HEK293 (cell line): Measurements from ENCODE around the gene OLFM2.

Experiments
- CTCF ChIA-PET: fragments of 350-600 bp; formaldehyde crosslinking; extraction: SDS; loops from one replicate; lab custom pipeline; 2021; ENCODE audit warnings: antibody characterized with exemption; lab: Yijun Ruan, JAX
- POLR2A ChIA-PET: fragments of 300-600 bp; formaldehyde crosslinking; extraction: SDS; loops from one replicate; lab custom pipeline; 2020; ENCODE audit warnings: antibody characterized with exemption, inconsistent platforms; lab: Yijun Ruan, JAX
- H3K27ac ChIP-seq: fragments of 200-500 bp; sonication (Bioruptor generic); 2 replicates; pipeline ENCODE4 v1.5.1; 2014; ENCODE audit warnings: low read depth, low read length, control low read depth, inconsistent platforms; ENCODE audit errors: extremely low read depth
- H3K36me3 ChIP-seq, 2 experiments: fragments of 200-500 bp in 1 of 2; sonication (Bioruptor generic) in 1 of 2; 1 replicate in 1 of 2; 2 replicates in 1 of 2; pipeline ENCODE4 v1.5.1; 2014 to 2017; ENCODE audit warnings: inconsistent platforms in 2 of 2, low read length in 2 of 2; ENCODE audit not compliant: control insufficient read depth in 2 of 2, insufficient read depth in 1 of 2
- H3K4me1 ChIP-seq: fragments of 200-500 bp; sonication (Bioruptor generic); 2 replicates; pipeline ENCODE4 v1.5.1; 2014; ENCODE audit warnings: mild to moderate bottlenecking, low read length, inconsistent platforms; ENCODE audit not compliant: control insufficient read depth, insufficient read depth
- H3K4me3 ChIP-seq: 2 replicates; pipeline ENCODE4 v1.5.1; 2011; ENCODE audit warnings: low read depth, mild to moderate bottlenecking, control low read depth, low read length, moderate library complexity
- H3K9me3 ChIP-seq: fragments of 200-500 bp; sonication (Bioruptor generic); 2 replicates; pipeline ENCODE4 v1.5.1; 2014; ENCODE audit warnings: low read depth, low read length, inconsistent platforms; ENCODE audit not compliant: control insufficient read depth, insufficient read depth
- BCL11A ChIP-seq: fragments of 450-650 bp; formaldehyde crosslinking; IDR thresholded peaks from 2 replicates; pipeline ENCODE4 v1.5.1; 2016; ENCODE audit warnings: low read depth, missing biosample characterization, missing genetic modification characterization
- KLF1 ChIP-seq: fragments of 450-650 bp; formaldehyde crosslinking; IDR thresholded peaks from 2 replicates; pipeline ENCODE4 v1.5.1; 2016; ENCODE audit warnings: missing biosample characterization, missing genetic modification characterization
- ZNF174 ChIP-seq: fragments of 450-650 bp; formaldehyde crosslinking; IDR thresholded peaks from 2 replicates; pipeline ENCODE4 v1.5.0; 2017; ENCODE audit warnings: missing biosample characterization, mild to moderate bottlenecking, missing genetic modification characterization
- ZNF335 ChIP-seq: fragments of 450-650 bp; formaldehyde crosslinking; conservative IDR thresholded peaks from 2 replicates; pipeline ENCODE4 v1.5.1; 2016; ENCODE audit warnings: missing biosample characterization, missing genetic modification characterization
- ZNF341 ChIP-seq: fragments of 450-650 bp; formaldehyde crosslinking; IDR thresholded peaks from 2 replicates; pipeline ENCODE4; 2016; ENCODE audit warnings: low read depth, missing biosample characterization, missing genetic modification characterization
- ZNF560 ChIP-seq: fragments of 450-650 bp; formaldehyde crosslinking; IDR thresholded peaks from 2 replicates; pipeline ENCODE4 v1.5.1; 2017; ENCODE audit warnings: missing biosample characterization, missing genetic modification characterization, borderline replicate concordance
- ZNF561 ChIP-seq: fragments of 450-650 bp; IDR thresholded peaks from 2 replicates; pipeline ENCODE4 v1.5.1; 2018; ENCODE audit warnings: missing biosample characterization, missing genetic modification characterization, borderline replicate concordance
- ZNF600 ChIP-seq: fragments of 450-650 bp; formaldehyde crosslinking; IDR thresholded peaks from 2 replicates; pipeline ENCODE4 v1.5.1; 2016; ENCODE audit warnings: missing biosample characterization, missing genetic modification characterization
- ZNF610 ChIP-seq: fragments of 450-650 bp; formaldehyde crosslinking; IDR thresholded peaks from 2 replicates; pipeline ENCODE4 v1.5.1; 2016; ENCODE audit warnings: missing biosample characterization, missing genetic modification characterization, borderline replicate concordance
- ZNF654 ChIP-seq: fragments of 450-650 bp; formaldehyde crosslinking; IDR thresholded peaks from 2 replicates; pipeline ENCODE4 v1.5.1; 2016; ENCODE audit warnings: low read depth, missing biosample characterization, missing genetic modification characterization
- ZSCAN30 ChIP-seq: fragments of 450-650 bp; IDR thresholded peaks from 2 replicates; pipeline ENCODE4 v1.5.1; 2018; ENCODE audit warnings: missing biosample characterization, mild to moderate bottlenecking, missing genetic modification characterization, moderate library complexity
- TF ChIP-seq, protein P1 (sequence below): fragments of 450-650 bp; formaldehyde crosslinking; IDR thresholded peaks from 2 replicates; pipeline ENCODE4 v1.5.1; 2016; ENCODE audit warnings: missing biosample characterization, missing genetic modification characterization, low read depth
- TF ChIP-seq, protein P2 (sequence below): fragments of 450-650 bp; formaldehyde crosslinking; IDR thresholded peaks from 2 replicates; pipeline ENCODE4 v1.5.1; 2016; ENCODE audit warnings: missing biosample characterization, missing genetic modification characterization
- TF ChIP-seq, protein P3 (sequence below): fragments of 450-650 bp; formaldehyde crosslinking; IDR thresholded peaks from 2 replicates; pipeline ENCODE4 v1.5.1; 2016; ENCODE audit warnings: missing biosample characterization, missing genetic modification characterization
- TF ChIP-seq, protein P4 (sequence below): fragments of 450-650 bp; formaldehyde crosslinking; IDR thresholded peaks from 2 replicates; pipeline ENCODE4 v1.5.1; 2016; ENCODE audit warnings: missing biosample characterization, missing genetic modification characterization
- TF ChIP-seq, protein P5 (sequence below): fragments of 450-650 bp; formaldehyde crosslinking; IDR thresholded peaks from 2 replicates; pipeline ENCODE4 v1.5.1; 2016; ENCODE audit warnings: missing biosample characterization, missing genetic modification characterization
- TF ChIP-seq, protein P6 (sequence below): fragments of 450-650 bp; formaldehyde crosslinking; IDR thresholded peaks from 2 replicates; pipeline ENCODE4 v1.5.1; 2016; ENCODE audit warnings: missing biosample characterization, missing genetic modification characterization

The OLFM2 gene

DNA sequence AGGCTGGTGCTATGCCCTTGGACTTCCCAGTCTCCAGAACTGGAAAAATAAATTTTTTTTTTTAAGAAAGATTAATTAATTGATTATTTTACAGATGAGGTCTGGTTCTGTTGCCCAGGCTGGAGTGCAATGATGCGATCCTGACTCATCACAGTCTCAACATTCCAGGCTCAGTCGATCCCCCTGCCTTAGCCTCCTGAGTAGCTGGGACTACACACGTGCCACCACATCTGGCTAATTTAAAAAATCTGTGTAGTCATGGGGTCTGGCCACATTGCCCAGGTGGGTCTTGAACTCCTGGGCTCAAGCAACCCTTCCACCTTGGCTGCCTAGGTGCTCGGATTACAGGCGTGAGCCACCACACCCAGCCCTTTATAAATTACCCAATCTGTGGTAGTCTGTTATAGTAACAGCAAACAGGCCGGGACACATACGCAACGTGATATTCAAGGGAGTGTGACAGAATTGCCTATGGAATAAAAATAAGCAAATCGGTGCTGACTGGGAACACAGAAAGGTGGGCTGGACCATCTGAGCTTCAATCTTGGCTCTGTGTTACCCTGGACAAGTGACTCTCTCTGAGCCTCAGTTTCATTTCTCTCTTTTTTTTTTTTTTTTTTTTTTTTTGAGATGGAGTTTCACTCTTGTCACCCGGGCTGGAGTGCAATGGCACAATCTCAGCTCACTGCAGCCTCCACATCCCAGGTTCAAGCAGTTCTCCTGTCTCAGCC, 58.4 kb downstream of the OLFM2 start:
- TF ChIP-seq ZNF654, result no peak
- TF ChIP-seq ZSCAN30 (tag by site-specific recombination), result no peak
- TF ChIP-seq ZNF174, result no peak
- TF ChIP-seq ZNF561, result no peak
- TF ChIP-seq, protein P1, sequence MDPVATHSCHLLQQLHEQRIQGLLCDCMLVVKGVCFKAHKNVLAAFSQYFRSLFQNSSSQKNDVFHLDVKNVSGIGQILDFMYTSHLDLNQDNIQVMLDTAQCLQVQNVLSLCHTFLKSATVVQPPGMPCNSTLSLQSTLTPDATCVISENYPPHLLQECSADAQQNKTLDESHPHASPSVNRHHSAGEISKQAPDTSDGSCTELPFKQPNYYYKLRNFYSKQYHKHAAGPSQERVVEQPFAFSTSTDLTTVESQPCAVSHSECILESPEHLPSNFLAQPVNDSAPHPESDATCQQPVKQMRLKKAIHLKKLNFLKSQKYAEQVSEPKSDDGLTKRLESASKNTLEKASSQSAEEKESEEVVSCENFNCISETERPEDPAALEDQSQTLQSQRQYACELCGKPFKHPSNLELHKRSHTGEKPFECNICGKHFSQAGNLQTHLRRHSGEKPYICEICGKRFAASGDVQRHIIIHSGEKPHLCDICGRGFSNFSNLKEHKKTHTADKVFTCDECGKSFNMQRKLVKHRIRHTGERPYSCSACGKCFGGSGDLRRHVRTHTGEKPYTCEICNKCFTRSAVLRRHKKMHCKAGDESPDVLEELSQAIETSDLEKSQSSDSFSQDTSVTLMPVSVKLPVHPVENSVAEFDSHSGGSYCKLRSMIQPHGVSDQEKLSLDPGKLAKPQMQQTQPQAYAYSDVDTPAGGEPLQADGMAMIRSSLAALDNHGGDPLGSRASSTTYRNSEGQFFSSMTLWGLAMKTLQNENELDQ (tag by site-specific recombination), result no peak
- TF ChIP-seq KLF1 (tag by site-specific recombination), result peak; percentile 53; the same call in 1 of the 2 replicates
- TF ChIP-seq, protein P2, sequence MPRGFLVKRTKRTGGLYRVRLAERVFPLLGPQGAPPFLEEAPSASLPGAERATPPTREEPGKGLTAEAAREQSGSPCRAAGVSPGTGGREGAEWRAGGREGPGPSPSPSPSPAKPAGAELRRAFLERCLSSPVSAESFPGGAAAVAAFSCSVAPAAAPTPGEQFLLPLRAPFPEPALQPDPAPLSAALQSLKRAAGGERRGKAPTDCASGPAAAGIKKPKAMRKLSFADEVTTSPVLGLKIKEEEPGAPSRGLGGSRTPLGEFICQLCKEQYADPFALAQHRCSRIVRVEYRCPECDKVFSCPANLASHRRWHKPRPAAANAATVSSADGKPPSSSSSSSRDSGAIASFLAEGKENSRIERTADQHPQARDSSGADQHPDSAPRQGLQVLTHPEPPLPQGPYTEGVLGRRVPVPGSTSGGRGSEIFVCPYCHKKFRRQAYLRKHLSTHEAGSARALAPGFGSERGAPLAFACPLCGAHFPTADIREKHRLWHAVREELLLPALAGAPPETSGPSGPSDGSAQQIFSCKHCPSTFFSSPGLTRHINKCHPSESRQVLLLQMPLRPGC (tag by site-specific recombination), result no peak
- 0 out of 2 replicates have a peak, but pooled peaks have one; percentile 7 for TF ChIP-seq ZNF560
- TF ChIP-seq, protein P3, sequence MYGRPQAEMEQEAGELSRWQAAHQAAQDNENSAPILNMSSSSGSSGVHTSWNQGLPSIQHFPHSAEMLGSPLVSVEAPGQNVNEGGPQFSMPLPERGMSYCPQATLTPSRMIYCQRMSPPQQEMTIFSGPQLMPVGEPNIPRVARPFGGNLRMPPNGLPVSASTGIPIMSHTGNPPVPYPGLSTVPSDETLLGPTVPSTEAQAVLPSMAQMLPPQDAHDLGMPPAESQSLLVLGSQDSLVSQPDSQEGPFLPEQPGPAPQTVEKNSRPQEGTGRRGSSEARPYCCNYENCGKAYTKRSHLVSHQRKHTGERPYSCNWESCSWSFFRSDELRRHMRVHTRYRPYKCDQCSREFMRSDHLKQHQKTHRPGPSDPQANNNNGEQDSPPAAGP (tag by site-specific recombination), result 0 out of 2 replicates have a peak, but pooled peaks have one; percentile 40
- TF ChIP-seq ZNF341 (tag by site-specific recombination), result 0 out of 2 replicates have a peak, but pooled peaks have one; percentile 38
- TF ChIP-seq, protein P4, sequence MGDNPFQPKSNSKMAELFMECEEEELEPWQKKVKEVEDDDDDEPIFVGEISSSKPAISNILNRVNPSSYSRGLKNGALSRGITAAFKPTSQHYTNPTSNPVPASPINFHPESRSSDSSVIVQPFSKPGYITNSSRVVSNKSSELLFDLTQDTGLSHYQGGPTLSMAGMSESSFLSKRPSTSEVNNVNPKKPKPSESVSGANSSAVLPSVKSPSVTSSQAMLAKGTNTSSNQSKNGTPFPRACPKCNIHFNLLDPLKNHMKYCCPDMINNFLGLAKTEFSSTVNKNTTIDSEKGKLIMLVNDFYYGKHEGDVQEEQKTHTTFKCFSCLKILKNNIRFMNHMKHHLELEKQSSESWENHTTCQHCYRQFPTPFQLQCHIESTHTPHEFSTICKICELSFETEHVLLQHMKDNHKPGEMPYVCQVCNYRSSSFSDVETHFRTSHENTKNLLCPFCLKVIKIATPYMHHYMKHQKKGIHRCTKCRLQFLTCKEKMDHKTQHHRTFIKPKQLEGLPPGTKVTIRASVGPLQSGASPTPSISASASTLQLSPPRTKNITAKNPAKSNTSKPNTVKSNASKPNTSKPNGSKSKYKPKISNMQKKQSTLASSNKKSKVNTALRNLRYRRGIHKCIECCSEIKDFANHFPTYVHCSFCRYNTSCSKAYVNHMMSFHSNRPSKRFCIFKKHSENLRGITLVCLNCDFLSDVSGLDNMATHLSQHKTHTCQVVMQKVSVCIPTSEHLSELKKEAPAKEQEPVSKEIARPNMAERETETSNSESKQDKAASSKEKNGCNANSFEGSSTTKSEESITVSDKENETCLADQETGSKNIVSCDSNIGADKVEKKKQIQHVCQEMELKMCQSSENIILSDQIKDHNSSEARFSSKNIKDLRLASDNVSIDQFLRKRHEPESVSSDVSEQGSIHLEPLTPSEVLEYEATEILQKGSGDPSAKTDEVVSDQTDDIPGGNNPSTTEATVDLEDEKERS, result no peak
- TF ChIP-seq BCL11A, result no peak
- TF ChIP-seq ZNF610 (tag by site-specific recombination), result no peak
- TF ChIP-seq ZNF335 (tag by site-specific recombination), result peak; percentile 22; the same call in 1 of the 2 replicates
- 0 out of 2 replicates have a peak, but pooled peaks have one; percentile 31 for TF ChIP-seq ZNF600 (tag by site-specific recombination)
- TF ChIP-seq, protein P5, sequence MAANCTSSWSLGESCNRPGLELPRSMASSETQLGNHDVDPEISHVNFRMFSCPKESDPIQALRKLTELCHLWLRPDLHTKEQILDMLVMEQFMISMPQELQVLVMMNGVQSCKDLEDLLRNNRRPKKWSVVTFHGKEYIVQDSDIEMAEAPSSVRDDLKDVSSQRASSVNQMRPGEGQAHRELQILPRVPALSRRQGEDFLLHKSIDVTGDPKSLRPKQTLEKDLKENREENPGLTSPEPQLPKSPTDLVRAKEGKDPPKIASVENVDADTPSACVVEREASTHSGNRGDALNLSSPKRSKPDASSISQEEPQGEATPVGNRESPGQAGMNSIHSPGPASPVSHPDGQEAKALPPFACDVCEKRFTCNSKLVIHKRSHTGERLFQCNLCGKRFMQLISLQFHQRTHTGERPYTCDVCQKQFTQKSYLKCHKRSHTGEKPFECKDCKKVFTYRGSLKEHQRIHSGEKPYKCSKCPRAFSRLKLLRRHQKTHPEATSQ, result no peak
- TF ChIP-seq, protein P6, sequence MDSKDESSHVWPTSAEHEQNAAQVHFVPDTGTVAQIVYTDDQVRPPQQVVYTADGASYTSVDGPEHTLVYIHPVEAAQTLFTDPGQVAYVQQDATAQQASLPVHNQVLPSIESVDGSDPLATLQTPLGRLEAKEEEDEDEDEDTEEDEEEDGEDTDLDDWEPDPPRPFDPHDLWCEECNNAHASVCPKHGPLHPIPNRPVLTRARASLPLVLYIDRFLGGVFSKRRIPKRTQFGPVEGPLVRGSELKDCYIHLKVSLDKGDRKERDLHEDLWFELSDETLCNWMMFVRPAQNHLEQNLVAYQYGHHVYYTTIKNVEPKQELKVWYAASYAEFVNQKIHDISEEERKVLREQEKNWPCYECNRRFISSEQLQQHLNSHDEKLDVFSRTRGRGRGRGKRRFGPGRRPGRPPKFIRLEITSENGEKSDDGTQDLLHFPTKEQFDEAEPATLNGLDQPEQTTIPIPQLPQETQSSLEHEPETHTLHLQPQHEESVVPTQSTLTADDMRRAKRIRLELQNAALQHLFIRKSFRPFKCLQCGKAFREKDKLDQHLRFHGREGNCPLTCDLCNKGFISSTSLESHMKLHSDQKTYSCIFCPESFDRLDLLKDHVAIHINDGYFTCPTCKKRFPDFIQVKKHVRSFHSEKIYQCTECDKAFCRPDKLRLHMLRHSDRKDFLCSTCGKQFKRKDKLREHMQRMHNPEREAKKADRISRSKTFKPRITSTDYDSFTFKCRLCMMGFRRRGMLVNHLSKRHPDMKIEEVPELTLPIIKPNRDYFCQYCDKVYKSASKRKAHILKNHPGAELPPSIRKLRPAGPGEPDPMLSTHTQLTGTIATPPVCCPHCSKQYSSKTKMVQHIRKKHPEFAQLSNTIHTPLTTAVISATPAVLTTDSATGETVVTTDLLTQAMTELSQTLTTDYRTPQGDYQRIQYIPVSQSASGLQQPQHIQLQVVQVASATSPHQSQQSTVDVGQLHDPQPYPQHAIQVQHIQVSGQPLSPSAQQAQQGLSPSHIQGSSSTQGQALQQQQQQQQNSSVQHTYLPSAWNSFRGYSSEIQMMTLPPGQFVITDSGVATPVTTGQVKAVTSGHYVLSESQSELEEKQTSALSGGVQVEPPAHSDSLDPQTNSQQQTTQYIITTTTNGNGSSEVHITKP (tag by site-specific recombination), result peak; percentile 21; the same call in 1 of the 2 replicates
- H3K27ac ChIP-seq, result no peak overlapping the region
- H3K36me3 ChIP-seq, result no peaks in the 10 kb centered on the region
- H3K4me1 ChIP-seq, result no peaks in the 10 kb centered on the region
- H3K4me3 ChIP-seq, result no peak overlapping the region
- CTCF ChIA-PET, result no interaction called here
- H3K9me3 ChIP-seq, result no peaks in the 10 kb centered on the region
- POLR2A ChIA-PET, result interaction anchor here (0.6 kb wide), 1 partner anchor 568 kb away, joined by 4 read pairs; the partner anchor contains the start of gene ZNF699
